DND-41 (cell line): ENCODE results near the gene TRAP1.

Experiments
- EZH2 ChIP-seq: IDR thresholded peaks from 3 replicates; pipeline ENCODE4 v1.6.1; 2012; ENCODE audit warnings: borderline replicate concordance, low read depth, mild to moderate bottlenecking, moderate library complexity, low read length, inconsistent platforms; ENCODE audit not compliant: severe bottlenecking
- TF ChIP-seq, protein P1 (sequence below): IDR thresholded peaks from 2 replicates; pipeline ENCODE4 v1.5.1; 2012; ENCODE audit warnings: borderline replicate concordance, low read length, moderate library complexity, mild to moderate bottlenecking; ENCODE audit not compliant: poor library complexity, severe bottlenecking; ENCODE audit errors: extremely low read depth

DNA sequence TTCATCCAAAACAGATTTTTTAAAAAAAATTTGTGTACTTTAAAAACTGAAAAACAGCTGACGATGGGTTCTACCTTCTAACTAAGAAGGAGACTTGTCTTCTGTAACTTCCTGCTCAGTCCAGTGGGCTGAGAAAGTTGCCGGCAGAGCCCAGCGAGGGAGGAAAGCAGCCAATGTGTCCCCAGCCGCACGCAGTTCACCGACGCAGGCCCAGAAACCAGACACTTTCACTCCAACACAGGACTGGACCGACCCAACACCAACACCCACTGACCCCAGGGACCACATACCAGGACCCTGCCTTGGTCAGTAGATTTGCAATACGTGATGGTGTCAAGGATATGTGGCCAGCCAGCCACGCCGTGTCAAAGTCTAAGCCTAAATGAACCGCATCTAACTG, 25.6 kb downstream of the TRAP1 start:
- TF ChIP-seq, protein P1, sequence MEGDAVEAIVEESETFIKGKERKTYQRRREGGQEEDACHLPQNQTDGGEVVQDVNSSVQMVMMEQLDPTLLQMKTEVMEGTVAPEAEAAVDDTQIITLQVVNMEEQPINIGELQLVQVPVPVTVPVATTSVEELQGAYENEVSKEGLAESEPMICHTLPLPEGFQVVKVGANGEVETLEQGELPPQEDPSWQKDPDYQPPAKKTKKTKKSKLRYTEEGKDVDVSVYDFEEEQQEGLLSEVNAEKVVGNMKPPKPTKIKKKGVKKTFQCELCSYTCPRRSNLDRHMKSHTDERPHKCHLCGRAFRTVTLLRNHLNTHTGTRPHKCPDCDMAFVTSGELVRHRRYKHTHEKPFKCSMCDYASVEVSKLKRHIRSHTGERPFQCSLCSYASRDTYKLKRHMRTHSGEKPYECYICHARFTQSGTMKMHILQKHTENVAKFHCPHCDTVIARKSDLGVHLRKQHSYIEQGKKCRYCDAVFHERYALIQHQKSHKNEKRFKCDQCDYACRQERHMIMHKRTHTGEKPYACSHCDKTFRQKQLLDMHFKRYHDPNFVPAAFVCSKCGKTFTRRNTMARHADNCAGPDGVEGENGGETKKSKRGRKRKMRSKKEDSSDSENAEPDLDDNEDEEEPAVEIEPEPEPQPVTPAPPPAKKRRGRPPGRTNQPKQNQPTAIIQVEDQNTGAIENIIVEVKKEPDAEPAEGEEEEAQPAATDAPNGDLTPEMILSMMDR: no peak
- TF ChIP-seq EZH2: no peak
